ENCODE results near the gene TREM2.
"Not testable (repeated sequence)": the region's sequence is repeated elsewhere in the genome, so short reads cannot be mapped to it uniquely, and the experiment has no call there.

The TREM2 gene

DNA sequence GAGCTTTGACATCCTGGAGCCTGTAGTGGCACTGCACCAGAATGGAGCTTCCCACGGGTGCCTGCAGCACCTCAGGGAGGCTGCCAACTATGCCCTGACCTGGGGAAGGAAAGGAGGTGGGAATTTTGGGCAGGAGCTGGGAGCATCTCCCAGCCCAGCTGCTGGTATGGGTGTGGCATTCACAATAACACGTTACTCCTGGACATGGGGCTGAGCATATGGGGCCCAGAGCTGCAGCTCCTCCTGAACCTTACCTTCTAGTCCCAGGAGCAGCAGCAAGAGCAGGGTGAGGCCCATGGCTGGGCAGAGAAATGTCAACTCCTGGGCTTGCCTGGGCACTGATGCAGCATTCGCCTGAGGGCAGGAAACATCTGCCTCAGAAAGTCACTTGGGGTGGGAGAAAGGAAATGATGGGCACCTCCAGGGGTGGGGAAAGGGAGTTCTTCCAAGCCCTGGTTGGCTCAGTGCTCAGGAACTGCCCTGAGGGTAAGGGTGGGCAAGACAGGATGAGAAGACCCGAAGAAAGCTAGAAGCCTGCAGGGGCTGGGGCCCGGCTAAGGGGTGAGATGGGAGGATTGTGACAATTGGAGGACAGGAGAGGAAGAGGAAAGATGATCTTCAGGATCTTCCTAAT, 8.8 kb downstream of the TREM2 start, which contains the start of gene TREML1:
TREML1 (minus strand) TSS at position 356 of the 634 bp plus-strand sequence; CDS start at position 297, 59 bp downstream.
- DNase-seq (ENCODE audit: low spot score), result no peak

DNA sequence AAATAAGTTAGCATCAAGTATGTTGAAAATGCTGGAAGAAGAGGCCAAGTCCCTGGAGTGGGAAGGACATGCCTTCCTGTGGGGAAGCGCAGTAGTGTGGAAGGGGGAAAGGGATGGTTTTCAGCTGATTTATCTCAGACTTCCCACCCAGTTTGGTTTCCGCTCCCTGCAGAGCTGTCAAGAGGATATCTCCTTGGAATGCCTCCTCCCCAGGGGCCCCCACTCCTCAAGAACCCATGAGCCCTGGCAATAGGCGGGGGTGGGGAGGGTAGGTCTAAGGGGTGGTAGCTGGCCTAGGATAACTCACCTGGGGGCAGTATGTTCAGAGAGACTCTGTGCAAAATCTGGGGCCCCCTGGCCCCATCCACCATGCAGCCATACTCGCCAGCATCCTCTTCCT, 9.5 kb downstream of the TREM2 start:
- no peak for DNase-seq (ENCODE audit: low spot score)

DNA sequence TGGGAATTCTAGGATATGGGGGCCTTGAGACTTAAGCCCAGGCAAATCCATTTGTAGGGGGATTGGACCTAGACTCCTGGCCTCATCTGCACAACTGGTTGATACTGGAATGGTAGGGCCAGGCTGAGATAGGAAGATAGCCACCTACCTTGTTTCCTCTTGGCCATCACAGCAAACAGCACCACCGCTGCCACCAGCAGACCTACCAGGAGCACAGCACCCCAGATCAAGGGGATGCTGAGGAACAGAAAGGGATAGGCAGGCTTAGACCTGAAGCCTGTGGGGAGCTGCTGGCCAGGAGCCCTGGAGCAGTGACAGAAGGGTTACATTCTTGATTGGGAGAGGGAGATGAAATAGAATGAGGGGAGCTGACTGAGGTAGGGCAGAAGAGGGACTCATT, 12.2 kb downstream of the TREM2 start:
- no peak for DNase-seq (ENCODE audit: low spot score)

GRCh38 chr6:41147917-41148316, 15.0 kb downstream of the TREM2 start:
- DNase-seq (ENCODE audit: low spot score), result no peak

DNA sequence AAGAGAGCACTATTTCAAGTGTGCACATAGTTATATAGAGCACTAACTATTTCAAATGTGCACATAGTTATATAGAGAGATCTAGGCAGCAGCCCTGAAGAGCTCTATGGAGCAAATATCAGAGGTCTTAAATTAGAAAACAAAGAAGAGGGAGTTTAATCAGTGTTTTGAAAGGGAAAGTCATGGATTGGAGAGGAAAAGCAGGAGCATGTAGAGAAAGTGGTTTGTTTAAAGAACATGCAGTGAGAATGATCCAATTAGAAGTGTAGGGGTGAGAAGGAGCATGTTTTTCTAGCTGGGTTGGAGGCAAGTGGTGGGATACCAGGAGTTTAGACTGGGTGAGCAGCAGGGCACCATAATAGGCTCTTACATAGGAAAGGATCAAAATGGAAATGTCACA, 26.0 kb downstream of the TREM2 start:
- no peak for DNase-seq (ENCODE audit: low spot score)

DNA sequence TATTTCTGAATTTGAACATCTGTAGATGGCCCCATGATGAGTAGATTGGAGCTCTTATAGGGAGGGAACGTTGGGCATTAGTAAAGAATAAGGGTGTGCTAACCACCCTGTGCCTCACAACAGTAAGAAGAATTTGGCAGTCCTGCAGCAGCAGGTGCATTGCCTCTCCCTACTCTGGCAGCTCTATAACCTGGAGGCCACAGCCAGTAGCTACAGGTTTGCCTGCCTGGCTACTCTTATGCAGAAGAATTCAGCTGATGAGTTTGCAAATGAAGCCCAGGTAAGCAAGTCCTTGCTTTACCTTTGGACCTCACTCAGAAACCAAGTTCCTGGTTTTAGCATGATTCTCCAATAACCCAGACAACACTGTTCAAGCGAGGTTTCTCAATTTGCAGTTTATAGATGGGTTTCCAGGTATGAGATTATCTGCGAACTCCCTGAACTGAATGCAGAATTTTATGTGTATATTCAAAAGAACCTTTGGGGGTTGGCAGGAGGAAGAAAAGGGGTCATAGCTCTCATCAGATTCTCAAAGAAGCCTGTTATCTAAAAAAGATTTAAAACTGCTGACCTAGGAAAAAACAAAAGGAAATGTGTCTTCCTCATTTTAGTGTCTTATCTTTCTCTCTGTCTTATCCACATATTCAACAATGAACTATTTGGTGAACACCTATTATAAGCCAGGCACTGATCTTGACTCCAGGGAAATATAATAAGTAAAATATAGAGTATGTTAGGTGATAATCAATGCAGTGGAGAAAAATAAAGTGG, 27.7 kb downstream of the TREM2 start:
- no peak for DNase-seq (ENCODE audit: low spot score)

- no peak for DNase-seq (ENCODE audit: low spot score)
Measured at GRCh38 chr6:41132254-41132653, 30.7 kb downstream of the TREM2 start.

DNA sequence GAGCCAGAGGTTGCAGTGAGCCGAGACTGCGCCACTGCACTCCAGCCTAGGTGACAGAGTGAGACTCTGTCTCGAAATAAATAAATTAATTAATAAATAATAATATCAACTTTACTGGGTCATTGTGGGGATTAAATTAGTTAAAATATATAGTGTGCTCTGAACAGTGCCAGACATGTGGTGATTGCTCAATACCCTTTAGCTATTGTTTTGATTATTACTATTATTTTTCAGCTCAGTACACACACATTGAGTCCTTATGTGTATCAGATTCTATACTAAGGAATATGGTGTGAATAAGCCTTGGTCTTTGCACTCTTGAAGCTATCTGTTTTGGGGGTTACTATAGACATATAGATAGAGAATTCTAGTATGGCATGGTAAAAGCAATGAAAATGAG, 37.6 kb downstream of the TREM2 start:
- no peak for DNase-seq (ENCODE audit: low spot score)

DNA sequence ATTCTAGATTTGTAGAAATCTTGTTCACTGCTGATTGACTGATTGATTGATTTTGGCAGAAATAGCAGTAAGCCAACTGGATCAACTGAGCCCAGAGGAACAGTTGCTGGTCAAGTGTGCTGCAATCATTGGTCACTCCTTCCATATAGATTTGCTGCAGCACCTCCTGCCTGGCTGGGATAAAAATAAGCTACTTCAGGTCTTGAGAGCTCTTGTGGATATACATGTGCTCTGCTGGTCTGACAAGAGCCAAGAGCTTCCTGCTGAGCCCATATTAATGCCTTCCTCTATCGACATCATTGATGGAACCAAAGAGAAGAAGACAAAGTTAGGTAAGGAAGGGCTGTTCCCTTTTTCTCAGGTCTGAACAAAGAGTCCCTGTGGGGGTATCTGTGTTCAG, 40.0 kb downstream of the TREM2 start:
- DNase-seq (ENCODE audit: low spot score), result no peak

DNA sequence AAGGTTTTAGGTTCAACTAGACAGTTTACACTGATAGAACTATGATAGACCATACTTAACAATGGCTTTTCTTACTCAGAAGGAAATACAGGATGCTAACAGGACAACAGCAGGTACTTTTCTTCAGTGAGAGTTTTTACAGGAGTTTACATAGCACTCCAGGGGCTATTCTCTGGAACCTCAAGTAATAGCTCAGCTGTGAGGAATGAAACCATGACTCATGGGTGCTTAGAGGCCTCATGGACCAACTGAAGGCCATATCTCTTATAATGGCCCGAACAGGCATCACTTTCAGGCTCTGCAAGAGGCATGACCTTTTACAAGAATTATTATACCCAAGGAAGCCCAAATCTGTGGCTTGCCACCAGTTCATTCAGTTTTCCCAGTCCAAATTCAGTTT, 40.5 kb downstream of the TREM2 start:
- DNase-seq (ENCODE audit: low spot score), result no peak

GRCh38 chr6:41120058-41120457, 42.9 kb downstream of the TREM2 start:
- no peak for DNase-seq (ENCODE audit: low spot score)

DNA sequence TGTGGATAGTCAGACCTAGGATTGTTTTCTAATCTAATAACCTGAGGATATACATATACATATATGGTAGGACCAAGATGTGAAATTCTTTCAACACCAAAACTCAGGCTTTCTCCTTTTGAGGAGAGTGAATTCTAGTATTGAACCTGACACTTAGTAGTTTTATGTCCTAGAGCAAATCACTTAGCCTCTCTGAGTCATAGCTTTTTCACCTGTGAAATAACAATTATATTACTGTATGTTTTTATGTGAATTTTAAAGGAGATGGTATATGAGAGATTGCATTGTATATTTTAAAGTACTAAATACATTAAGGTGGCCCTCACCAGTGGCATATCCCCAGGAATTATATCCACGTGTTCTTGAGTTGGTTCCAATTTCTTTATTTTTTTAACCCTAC, 43.4 kb downstream of the TREM2 start:
- DNase-seq (ENCODE audit: low spot score), result no peak

DNA sequence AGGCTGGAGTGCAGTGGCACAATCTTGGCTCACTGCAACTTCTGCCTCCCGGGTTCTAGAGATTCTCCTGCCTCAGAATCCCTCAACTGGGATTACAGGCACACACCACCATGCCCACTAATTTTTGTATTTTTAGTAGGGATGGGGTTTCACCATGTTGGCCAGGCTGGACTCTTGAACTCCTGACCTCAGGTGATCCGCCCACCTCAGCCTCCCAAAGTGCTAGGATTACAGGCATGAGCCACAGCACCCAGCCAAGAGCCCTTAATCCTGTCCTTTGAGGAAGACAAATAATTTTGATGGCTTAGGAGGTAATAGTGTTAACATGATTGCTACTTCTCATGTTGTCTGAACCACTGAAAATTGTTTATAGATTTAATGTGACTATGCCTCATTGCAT, 47.9 kb downstream of the TREM2 start:
- DNase-seq (ENCODE audit: low spot score), result not testable (repeated sequence)

GRCh38 chr6:41111017-41111416, 51.9 kb downstream of the TREM2 start:
- DNase-seq (ENCODE audit: low spot score), result no peak
